SW 1271 (cell line): ENCODE results near the gene MBNL1.

Experiments used
- DNase-seq, 2 experiments: peaks; one replicate each; lab custom pipeline; 2025; lab: John Stamatoyannopoulos, UW

The MBNL1 gene

GRCh38 chr3:152447511-152447910 lies 178.8 kb downstream of the MBNL1 start:
- DNase-seq = no peak

GRCh38 chr3:152448091-152448490 lies 179.4 kb downstream of the MBNL1 start:
- no peak for DNase-seq

GRCh38 chr3:152452318-152452717 lies 183.6 kb downstream of the MBNL1 start:
- DNase-seq = no peak

- no peak for DNase-seq
These were observed 185.5 kb downstream of the MBNL1 start for GRCh38 chr3:152454076-152454875.

GRCh38 chr3:152455989-152456388 lies 187.3 kb downstream of the MBNL1 start:
- no peak for DNase-seq

- no peak for DNase-seq
These were observed 189.0 kb downstream of the MBNL1 start for GRCh38 chr3:152457500-152458375.

- DNase-seq = no peak
These were observed 189.8 kb downstream of the MBNL1 start for GRCh38 chr3:152458376-152459117.

GRCh38 chr3:152459118-152459515 lies 190.4 kb downstream of the MBNL1 start:
- DNase-seq = no peak

GRCh38 chr3:152459572-152459971 lies 190.8 kb downstream of the MBNL1 start:
- DNase-seq = no peak

GRCh38 chr3:152460936-152461335 lies 192.2 kb downstream of the MBNL1 start:
- peak in 1 of 2 experiments; percentile 18 for DNase-seq

GRCh38 chr3:152461460-152461859 lies 192.7 kb downstream of the MBNL1 start:
- no peak for DNase-seq

GRCh38 chr3:152466784-152467183 lies 198.1 kb downstream of the MBNL1 start:
- DNase-seq = peak in 1 of 2 experiments; percentile 34

- DNase-seq = no peak
These were observed 200.7 kb downstream of the MBNL1 start for GRCh38 chr3:152469248-152470025.

- DNase-seq = no peak
These were observed 201.4 kb downstream of the MBNL1 start for GRCh38 chr3:152470095-152470494.

- DNase-seq = no peak
These were observed 202.2 kb downstream of the MBNL1 start for GRCh38 chr3:152470893-152471292.

- DNase-seq = peak in 1 of 2 experiments; percentile 18
These were observed 203.3 kb downstream of the MBNL1 start for GRCh38 chr3:152471814-152472671.

- no peak for DNase-seq
These were observed 203.9 kb downstream of the MBNL1 start for GRCh38 chr3:152472672-152472954.

GRCh38 chr3:152474585-152474984 lies 205.9 kb downstream of the MBNL1 start:
- peak; percentile 23 to 38 for DNase-seq

- no peak for DNase-seq
These were observed 208.7 kb downstream of the MBNL1 start for GRCh38 chr3:152477422-152477821.

GRCh38 chr3:152480282-152480953 lies 211.7 kb downstream of the MBNL1 start:
- DNase-seq = no peak
